ENCODE data around the gene MCF2L2. TPM values are rescaled to one million over a fixed set of nuclear protein-coding genes. Genes with fewer than 3 reads are reported as not detected.

Gene MCF2L2
- total and polyA plus RNA-seq, 2 of the 13 experiments (the other 11 are each of a cell fraction or from before 2014, with no cell fraction given): not detected

GRCh38 chr3:183291497-183292031 is 136.9 kb downstream of the MCF2L2 start (continued):
- no peak for TF ChIP-seq TARDBP (CRISPR knock-in tag; IDR thresholded peaks at IDR 0.05)
- TF ChIP-seq ZBTB20 (CRISPR knock-in tag; IDR thresholded peaks at IDR 0.05; ENCODE audit: borderline replicate concordance, low read depth): no peak
- TF ChIP-seq ZBTB7B (CRISPR knock-in tag; IDR thresholded peaks at IDR 0.05): no peak
- no peak for TF ChIP-seq NFYB (CRISPR knock-in tag; IDR thresholded peaks at IDR 0.05)
- TF ChIP-seq, protein P1, sequence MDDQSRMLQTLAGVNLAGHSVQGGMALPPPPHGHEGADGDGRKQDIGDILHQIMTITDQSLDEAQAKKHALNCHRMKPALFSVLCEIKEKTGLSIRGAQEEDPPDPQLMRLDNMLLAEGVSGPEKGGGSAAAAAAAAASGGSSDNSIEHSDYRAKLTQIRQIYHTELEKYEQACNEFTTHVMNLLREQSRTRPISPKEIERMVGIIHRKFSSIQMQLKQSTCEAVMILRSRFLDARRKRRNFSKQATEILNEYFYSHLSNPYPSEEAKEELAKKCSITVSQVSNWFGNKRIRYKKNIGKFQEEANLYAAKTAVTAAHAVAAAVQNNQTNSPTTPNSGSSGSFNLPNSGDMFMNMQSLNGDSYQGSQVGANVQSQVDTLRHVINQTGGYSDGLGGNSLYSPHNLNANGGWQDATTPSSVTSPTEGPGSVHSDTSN (CRISPR knock-in tag; IDR thresholded peaks at IDR 0.05; ENCODE audit: borderline replicate concordance): no peak
- no peak for TF ChIP-seq CHD2 (IDR thresholded peaks at IDR 0.05; ENCODE audit: low read depth, low read length)
- no peak for TF ChIP-seq ATF7 (IDR thresholded peaks at IDR 0.05)
- no peak for TF ChIP-seq ATF7 (CRISPR knock-in tag; IDR thresholded peaks at IDR 0.05)
- no peak for TF ChIP-seq ZNF235 (CRISPR knock-in tag; IDR thresholded peaks at IDR 0.05; ENCODE audit: borderline replicate concordance)
- TF ChIP-seq, protein P2, sequence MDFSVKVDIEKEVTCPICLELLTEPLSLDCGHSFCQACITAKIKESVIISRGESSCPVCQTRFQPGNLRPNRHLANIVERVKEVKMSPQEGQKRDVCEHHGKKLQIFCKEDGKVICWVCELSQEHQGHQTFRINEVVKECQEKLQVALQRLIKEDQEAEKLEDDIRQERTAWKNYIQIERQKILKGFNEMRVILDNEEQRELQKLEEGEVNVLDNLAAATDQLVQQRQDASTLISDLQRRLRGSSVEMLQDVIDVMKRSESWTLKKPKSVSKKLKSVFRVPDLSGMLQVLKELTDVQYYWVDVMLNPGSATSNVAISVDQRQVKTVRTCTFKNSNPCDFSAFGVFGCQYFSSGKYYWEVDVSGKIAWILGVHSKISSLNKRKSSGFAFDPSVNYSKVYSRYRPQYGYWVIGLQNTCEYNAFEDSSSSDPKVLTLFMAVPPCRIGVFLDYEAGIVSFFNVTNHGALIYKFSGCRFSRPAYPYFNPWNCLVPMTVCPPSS (IDR thresholded peaks at IDR 0.05): no peak
- no peak for TF ChIP-seq HOXD1 (CRISPR knock-in tag; IDR thresholded peaks at IDR 0.05)
- TF ChIP-seq ZBTB25 (CRISPR knock-in tag; IDR thresholded peaks at IDR 0.05): peak; percentile 58; the same call in 1 of the 2 replicates
- TF ChIP-seq, protein P3, sequence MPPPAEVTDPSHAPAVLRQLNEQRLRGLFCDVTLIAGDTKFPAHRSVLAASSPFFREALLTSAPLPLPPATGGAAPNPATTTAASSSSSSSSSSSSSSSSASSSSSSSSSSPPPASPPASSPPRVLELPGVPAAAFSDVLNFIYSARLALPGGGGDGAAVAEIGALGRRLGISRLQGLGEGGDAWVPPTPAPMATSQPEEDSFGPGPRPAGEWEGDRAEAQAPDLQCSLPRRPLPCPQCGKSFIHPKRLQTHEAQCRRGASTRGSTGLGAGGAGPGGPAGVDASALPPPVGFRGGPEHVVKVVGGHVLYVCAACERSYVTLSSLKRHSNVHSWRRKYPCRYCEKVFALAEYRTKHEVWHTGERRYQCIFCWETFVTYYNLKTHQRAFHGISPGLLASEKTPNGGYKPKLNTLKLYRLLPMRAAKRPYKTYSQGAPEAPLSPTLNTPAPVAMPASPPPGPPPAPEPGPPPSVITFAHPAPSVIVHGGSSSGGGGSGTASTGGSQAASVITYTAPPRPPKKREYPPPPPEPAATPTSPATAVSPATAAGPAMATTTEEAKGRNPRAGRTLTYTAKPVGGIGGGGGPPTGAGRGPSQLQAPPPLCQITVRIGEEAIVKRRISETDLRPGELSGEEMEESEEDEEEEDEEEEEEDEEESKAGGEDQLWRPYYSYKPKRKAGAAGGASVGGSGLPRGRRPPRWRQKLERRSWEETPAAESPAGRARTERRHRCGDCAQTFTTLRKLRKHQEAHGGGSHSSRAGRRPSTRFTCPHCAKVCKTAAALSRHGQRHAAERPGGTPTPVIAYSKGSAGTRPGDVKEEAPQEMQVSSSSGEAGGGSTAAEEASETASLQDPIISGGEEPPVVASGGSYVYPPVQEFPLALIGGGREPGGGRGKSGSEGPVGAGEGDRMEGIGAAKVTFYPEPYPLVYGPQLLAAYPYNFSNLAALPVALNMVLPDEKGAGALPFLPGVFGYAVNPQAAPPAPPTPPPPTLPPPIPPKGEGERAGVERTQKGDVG (CRISPR knock-in tag; IDR thresholded peaks at IDR 0.05; ENCODE audit: borderline replicate concordance): no peak
- no peak for TF ChIP-seq ZFYVE20 (CRISPR knock-in tag; IDR thresholded peaks at IDR 0.05; ENCODE audit: borderline replicate concordance, low read depth)
- no peak for TF ChIP-seq ZFAT (CRISPR knock-in tag; conservative IDR thresholded peaks at IDR 0.05)
- TF ChIP-seq, protein P4, sequence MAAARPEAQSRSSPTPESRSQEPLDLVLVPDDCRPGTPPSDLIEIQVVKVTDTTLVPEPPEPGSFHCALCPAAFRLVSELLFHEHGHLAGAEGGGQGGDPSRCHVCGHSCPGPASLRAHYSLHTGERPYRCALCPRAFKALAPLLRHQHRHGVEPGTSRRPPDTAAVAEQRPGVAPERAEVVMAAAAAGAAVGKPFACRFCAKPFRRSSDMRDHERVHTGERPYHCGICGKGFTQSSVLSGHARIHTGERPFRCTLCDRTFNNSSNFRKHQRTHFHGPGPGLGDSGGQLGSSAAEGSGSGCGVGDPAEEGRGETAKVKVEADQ (CRISPR knock-in tag; IDR thresholded peaks at IDR 0.05; ENCODE audit: borderline replicate concordance): no peak
- TF ChIP-seq E2F5 (CRISPR knock-in tag; conservative IDR thresholded peaks at IDR 0.05): no peak
- TF ChIP-seq ZNF263 (CRISPR knock-in tag; IDR thresholded peaks at IDR 0.05): no peak
- no peak for TF ChIP-seq SYNCRIP (IDR thresholded peaks at IDR 0.05; ENCODE audit: insufficient read depth, low read depth, low read length)
- 0 out of 2 replicates have a peak, but pooled peaks have one; percentile 16 for TF ChIP-seq HNF4A (CRISPR knock-in tag; IDR thresholded peaks at IDR 0.05)
- TF ChIP-seq KLF15 (CRISPR knock-in tag; IDR thresholded peaks at IDR 0.05; ENCODE audit: borderline replicate concordance): no peak
- TF ChIP-seq SETDB1 (CRISPR knock-in tag; IDR thresholded peaks at IDR 0.05; ENCODE audit: borderline replicate concordance): no peak

All from HepG2 (cell line).